Type B pancreatic cell (in vitro differentiated cells): ENCODE results near the gene HIP1. TPM values are rescaled to one million over a fixed set of nuclear protein-coding genes. Genes with fewer than 3 reads are reported as not detected.

Experiments
- DNase-seq: peaks from one replicate; pipeline ENCODE4 v3.0.0; 2021; ENCODE audit warnings: mixed read lengths; ENCODE audit not compliant: unreplicated experiment; ENCODE audit errors: extremely low spot score
- H3K27ac Mint-ChIP-seq: 2 replicates; pipeline ENCODE4 v1.8.0; 2021; ENCODE audit warnings: mild to moderate bottlenecking, mixed read lengths
- H3K27me3 Mint-ChIP-seq: 2 replicates; pipeline ENCODE4 v1.8.0; 2021; ENCODE audit warnings: mixed read lengths
- H3K36me3 Mint-ChIP-seq: 2 replicates; pipeline ENCODE4 v1.8.0; 2021; ENCODE audit warnings: mixed read lengths
- H3K4me1 Mint-ChIP-seq: one replicate; pipeline ENCODE4 v1.8.0; 2021; ENCODE audit warnings: mixed read lengths; ENCODE audit not compliant: unreplicated experiment
- H3K4me3 Mint-ChIP-seq: 2 replicates; pipeline ENCODE4 v1.8.0; 2021; ENCODE audit warnings: mild to moderate bottlenecking, mixed read lengths
- H3K9me3 Mint-ChIP-seq: 2 replicates; pipeline ENCODE4 v1.8.0; 2021; ENCODE audit warnings: mixed read lengths
- total RNA-seq: library from RNA; stranded (reverse); gene quantifications from 2 replicates; pipeline ENCODE4 v1.2.1, GENCODE V29; 2021; ENCODE audit warnings: low replicate concordance
- TF ChIP-seq, protein P1 (sequence below): fragments of 200-600 bp; sonication (generic); conservative IDR thresholded peaks from 2 replicates; pipeline ENCODE4 v1.5.0; 2021; ENCODE audit warnings: antibody characterized with exemption, mild to moderate bottlenecking

Gene HIP1
- total RNA-seq, 1 donor from 2014 or later = 33.8 TPM

DNA sequence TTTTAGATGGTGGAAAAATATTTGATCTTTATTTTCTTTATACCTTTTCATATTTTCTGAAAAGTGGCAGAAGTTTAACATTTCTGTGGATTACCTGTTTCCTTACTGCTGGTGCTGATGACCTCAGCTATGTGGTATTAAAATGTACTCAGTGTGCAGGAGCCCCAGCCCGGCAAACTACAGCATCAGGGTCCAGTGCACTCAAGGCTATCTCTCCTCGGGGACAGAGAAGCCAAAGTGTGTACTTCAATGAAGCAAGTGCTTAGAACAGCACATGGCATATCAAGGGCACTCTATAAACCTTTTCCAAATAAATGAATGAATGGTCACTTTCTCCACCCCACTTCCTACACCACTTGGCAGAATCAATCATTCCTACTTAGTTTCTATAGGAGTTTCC, 111.8 kb downstream of the HIP1 start:
- DNase-seq = no peak
- Mint-ChIP-seq H3K4me1 (peaks cover 10% of the 10 kb centered on the region), H3K4me3 (no peak overlapping the region), H3K9me3 (peaks cover 9% of the 10 kb centered on the region), H3K27me3 (no peaks in the 10 kb centered on the region), H3K36me3 (peaks cover 10% of the 10 kb centered on the region), H3K27ac (no peak overlapping the region)
- TF ChIP-seq, protein P1, sequence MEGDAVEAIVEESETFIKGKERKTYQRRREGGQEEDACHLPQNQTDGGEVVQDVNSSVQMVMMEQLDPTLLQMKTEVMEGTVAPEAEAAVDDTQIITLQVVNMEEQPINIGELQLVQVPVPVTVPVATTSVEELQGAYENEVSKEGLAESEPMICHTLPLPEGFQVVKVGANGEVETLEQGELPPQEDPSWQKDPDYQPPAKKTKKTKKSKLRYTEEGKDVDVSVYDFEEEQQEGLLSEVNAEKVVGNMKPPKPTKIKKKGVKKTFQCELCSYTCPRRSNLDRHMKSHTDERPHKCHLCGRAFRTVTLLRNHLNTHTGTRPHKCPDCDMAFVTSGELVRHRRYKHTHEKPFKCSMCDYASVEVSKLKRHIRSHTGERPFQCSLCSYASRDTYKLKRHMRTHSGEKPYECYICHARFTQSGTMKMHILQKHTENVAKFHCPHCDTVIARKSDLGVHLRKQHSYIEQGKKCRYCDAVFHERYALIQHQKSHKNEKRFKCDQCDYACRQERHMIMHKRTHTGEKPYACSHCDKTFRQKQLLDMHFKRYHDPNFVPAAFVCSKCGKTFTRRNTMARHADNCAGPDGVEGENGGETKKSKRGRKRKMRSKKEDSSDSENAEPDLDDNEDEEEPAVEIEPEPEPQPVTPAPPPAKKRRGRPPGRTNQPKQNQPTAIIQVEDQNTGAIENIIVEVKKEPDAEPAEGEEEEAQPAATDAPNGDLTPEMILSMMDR = no peak

DNA sequence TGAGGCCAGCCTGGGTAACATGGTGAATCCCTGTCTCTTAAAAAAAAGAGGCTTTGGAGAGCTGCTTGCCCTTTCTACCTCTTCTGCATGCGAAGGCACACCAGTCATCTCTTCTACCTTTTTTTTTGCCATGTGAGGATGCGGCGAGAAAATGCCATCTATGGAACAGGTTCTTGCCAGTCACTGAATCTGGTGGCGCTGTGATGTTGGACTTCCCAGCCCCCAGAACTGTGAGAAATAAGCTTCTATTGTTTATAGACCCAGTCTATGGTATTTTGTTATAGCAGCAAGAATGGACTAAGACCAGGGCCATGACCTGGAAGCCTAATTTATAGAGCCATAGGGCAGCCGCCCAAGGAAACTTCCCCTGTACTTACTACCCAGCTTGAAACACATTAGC, 112.9 kb downstream of the HIP1 start:
- peaks cover 10% of the 10 kb centered on the region for H3K36me3 Mint-ChIP-seq
- no peak overlapping the region for H3K4me3 Mint-ChIP-seq
- peaks cover 9% of the 10 kb centered on the region for H3K9me3 Mint-ChIP-seq
- no peak overlapping the region for H3K27ac Mint-ChIP-seq
- no peaks in the 10 kb centered on the region for H3K27me3 Mint-ChIP-seq
- no peak for DNase-seq
- H3K4me1 Mint-ChIP-seq = peaks cover 10% of the 10 kb centered on the region
- TF ChIP-seq, protein P1 = no peak

DNA sequence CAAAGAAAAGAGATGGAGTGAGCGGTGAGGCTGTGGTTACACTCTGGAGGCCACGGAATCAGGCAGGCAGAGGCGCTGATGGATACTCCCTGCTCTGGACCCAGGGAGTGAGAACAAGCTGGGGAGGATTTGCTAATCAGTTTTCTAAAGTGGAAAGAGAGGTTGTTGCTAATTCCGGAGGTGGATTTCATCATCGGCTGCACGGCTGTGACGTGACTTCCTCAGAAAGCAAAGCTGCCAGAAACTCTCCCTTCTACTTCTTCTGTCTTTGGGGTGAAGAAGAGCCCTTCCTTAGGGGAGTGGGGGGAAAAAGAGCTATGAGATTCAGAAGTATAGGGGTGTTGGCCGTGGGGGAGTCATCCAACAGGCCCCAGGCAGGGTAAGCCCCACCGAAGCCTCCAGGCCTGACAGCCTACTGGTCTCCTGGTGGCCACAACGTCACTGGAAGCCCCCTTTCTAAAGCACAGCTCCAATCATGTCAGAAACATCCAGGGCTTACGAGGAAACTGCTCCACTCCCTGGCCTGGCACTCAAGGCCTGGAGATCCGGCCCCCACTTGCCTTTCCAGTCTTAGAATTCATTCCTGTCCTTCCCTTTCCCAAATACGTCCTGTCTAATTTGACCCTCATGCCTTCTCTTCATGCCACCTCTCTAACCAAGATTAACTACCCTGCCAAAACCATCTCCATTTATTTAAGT, 114.5 kb downstream of the HIP1 start:
- Mint-ChIP-seq H3K27ac (no peak overlapping the region), H3K4me1 (peaks cover 10% of the 10 kb centered on the region), H3K9me3 (peaks cover 9% of the 10 kb centered on the region), H3K27me3 (no peaks in the 10 kb centered on the region), H3K36me3 (peaks cover 8% of the 10 kb centered on the region), H3K4me3 (no peak overlapping the region)
- no peak for DNase-seq
- TF ChIP-seq, protein P1 = no peak

DNA sequence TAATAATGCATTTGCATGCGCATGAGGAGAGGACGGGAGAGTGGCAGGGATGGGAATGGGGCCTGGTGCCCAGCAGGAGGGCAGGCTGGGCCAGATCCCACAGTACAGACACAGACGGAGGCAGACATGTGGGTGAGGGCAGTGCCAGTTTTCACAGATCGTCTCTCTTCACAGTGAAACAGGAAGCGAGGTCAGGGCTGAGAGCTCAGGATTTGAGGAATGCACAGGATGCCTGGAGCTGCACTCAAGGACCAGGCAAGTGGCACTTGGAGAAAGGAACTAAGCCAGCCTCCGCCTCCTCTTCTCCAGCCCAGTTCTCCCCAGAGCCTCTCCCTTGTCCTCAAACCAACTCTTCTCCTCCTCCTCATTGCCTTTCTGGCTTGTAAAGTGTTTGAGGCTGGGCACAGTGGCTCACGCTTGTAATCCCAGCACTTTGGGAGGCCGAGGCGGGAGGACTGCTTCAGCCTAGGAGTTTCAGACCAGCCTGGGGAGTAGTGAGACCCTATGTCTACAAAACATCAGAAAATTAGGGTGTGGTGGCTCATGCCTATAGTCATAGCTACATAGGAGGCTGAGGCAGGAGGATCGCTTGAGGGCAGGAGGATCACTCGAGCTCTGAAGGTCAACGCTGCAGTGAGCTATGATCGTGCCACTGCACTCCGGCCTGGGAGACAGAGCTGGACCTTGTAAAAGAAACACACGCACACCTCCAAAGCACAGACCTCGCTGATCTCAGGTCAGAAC, 115.2 kb downstream of the HIP1 start:
- Mint-ChIP-seq H3K4me3 (no peak overlapping the region), H3K4me1 (peaks cover 10% of the 10 kb centered on the region), H3K36me3 (peaks cover 6% of the 10 kb centered on the region), H3K27me3 (no peaks in the 10 kb centered on the region), H3K27ac (peak overlapping the region; percentile 45), H3K9me3 (peaks cover 9% of the 10 kb centered on the region)
- TF ChIP-seq, protein P1 = no peak
- DNase-seq = no peak

DNA sequence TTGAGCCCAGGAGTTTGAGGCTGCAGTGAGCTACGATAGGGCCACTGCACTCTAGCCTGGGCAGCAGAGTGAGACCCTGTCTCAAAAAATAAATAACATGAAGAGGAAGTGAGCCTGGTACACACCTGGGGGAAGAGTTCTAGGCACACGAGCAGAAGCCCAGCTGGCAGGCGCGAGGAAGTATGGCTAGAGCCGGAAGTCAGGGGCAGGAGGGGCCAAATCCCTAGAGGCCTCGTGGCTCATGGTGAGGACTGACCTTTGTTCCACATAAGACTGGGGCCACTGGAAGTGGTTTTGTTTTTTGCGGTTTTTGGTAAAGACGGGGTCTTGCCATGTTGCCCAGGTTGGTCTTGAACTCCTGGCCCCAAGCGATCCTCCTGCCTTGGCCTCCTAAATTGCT, 117.6 kb downstream of the HIP1 start:
- H3K4me1 Mint-ChIP-seq = peaks cover 10% of the 10 kb centered on the region
- H3K27me3 Mint-ChIP-seq = no peaks in the 10 kb centered on the region
- no peak overlapping the region for H3K27ac Mint-ChIP-seq
- H3K4me3 Mint-ChIP-seq = no peak overlapping the region
- no peaks in the 10 kb centered on the region for H3K36me3 Mint-ChIP-seq
- TF ChIP-seq, protein P1 = no peak
- peaks cover 4% of the 10 kb centered on the region for H3K9me3 Mint-ChIP-seq
- no peak for DNase-seq
